T-helper 1 cell treated with Interleukin-12 subunit alpha and Interleukin-12 subunit beta and Interleukin-4 antibody, amounts not matched to agents 30 ng/mL and 1 ng/mL, for 36 hours (primary cell): ENCODE results near the gene MISP. TPM values are rescaled to one million over a fixed set of nuclear protein-coding genes. Genes with fewer than 3 reads are reported as not detected.

Source experiments
- intact Hi-C: fragments of 100-400 bp; cut with micrococcal nuclease; formaldehyde crosslinking; loops from one replicate; pipeline ENCODE4 v1.15.1; 2024
- total RNA-seq: library from RNA; stranded (reverse); gene quantifications from 2 replicates; pipeline ENCODE4 v1.2.3, GENCODE V29; 2022

The MISP gene
- total RNA-seq, 1 donor from 2014 or later = not detected

GRCh38 chr19:746956-747355 is 4.0 kb upstream of the MISP start:
- intact Hi-C loops = no loop called here

DNA sequence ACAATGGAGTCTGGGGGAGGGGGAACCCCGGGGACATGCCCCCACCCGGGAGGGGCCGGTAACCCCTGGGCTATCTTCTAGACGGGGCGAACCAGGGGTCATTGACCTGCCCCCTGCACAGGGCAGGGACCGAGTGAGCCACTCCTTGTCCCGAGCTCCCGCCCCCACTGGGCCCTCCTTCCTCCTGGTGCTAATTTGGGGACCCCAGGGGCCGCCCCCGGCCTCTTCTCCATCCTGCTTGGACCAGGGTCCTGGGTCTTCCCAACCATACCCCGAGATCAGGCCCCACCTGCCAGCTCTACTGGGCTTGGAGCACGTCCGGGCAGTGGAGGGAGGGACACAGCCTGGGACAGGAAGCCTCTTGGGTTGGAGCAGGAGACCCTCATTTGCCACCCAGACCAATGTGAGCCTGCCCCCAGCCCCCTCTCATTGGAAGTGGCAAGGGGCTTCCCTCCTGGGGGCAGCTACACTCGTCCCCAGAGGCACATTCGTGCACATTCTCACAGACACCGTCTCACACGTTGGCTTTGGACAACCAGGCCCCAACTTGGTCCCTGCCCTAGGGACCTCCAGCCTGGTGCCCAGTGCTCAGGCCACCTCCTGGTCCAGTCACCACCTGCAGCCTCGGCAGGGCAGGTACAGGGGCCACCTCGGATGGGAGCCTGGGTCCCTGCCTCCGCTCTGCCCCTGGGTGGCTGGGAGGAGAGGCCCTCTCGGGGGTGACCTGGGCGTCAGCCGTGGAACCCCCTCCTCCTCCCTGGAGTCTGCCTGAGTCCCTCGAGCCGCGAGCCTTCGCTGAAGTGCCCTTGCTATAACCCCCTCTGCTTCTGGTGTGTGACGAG is 3.3 kb upstream of the MISP start:
- intact Hi-C loops = no loop called here

DNA sequence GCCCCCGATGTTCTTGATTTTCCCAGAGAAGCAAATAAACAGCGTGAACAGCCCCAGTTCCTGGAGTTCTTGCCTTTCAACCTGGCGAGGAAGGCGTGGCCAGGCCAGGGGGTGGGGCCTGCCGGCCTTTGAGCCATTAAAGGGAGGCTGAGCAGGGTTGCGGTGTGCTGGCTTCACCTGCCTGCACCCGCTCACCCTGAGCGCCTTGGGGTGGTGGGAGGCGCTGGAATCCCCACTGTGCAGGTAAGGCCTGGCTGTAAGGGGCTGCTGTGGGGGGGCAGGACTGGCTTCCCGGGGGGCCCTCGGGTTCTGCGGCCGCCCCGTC is 2.7 kb upstream of the MISP start:
- intact Hi-C loops = no loop called here

- intact Hi-C loops = no loop called here
Observed at GRCh38 chr19:749811-750210, 1.1 kb upstream of the MISP start.

DNA sequence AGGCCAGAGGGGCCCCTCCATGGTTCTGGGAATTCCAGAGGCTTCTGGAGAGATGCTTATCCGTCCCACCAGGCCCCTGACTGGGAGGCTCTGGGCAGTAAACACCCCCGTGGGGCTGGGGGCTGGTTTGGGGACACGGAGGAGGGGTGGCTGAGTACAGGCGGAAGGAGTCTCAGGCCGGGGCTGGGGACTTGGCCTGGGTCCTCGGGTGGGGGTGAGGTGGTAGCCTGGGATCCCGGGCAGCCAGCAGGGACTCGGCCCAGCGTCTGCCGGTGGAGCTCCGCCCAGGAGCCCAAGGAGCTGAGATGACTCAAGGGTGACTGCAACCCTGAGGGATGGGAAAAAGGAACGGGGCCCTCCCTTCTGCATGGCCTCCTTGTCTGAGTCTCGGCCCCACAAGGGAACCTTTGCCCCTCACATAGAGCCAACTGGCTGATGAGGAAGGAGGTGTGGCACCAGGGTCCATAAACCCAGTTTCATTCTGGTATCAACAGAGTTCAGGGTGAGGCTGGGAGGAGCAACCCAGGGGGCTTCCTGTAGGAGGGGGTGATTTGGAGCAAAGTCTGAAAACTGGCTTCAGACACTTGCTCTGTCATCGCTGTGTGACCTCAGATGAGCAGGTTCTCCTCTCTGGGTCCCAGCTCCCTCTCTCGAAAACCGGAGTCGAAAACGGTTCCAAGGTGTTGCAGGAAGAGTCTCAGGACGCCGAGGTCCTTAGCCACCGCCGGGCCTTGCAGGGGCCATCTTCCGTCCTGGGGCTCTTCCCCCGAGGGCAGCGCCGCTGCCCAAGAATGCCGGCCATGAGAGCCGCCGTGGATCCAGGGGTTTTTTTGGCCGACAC is 809 bp downstream of the MISP start:
- intact Hi-C loops = no loop called here

GRCh38 chr19:752652-753517 is 2.0 kb downstream of the MISP start:
- intact Hi-C loops = no loop called here

DNA sequence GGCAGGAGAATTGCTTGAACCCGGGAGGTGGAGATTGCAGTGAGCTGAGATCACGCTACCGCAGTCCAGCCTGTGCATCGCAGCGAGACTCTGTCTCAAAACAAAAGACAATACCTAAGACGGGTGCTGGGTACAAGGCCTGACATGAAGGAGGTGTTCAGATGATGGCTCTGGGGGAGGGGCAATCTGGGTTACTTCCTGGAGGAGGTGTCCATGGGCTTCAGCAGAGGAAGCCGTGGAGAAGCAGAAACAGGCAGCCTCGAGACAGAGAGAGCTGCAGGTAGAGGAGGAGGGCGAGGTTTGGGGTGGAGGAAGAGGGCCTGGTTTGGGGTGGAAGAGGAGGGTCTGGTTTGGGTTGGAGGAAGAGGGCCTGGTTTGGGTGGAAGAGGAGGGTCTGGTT is 3.6 kb downstream of the MISP start:
- intact Hi-C loops = no loop called here

DNA sequence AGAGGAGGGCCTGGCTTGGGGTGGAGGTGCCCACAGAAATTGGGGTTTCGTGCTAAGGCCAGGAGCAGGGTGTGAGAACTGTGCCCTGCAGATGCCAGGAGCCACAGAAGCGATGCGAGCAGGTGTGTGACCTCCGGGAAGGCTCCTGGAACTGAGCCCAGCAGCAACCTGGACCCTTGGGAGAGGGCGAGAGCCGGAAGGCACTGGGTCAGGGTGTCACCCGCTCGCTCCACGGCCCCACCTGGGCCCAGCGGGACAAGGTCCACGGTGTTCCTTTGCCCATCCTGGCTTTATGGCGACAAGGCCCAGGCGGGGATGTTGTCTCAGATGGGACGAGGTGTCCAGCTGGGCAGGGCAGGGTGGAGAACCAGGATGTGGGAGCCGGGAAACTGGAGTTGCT is 4.2 kb downstream of the MISP start:
- intact Hi-C loops = no loop called here

DNA sequence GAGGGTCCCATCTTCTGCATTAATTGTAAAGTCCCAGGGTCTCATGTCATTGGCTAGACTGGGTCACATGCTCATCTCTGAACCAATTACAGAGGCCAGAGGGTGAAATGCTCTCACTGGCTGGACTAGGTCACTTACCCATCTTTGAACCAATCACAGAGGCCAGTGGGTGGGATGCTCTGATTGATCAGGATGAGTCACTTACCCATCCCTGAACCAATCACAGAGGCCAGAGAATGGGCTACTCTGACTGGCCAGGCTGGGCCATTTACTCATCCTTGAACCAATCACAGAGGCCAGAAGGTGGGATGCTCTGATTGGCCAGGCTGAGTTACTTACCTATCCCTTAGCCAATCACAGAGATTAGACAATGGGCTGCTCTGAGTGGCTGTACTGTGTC is 5.3 kb downstream of the MISP start:
- intact Hi-C loops = no loop called here

DNA sequence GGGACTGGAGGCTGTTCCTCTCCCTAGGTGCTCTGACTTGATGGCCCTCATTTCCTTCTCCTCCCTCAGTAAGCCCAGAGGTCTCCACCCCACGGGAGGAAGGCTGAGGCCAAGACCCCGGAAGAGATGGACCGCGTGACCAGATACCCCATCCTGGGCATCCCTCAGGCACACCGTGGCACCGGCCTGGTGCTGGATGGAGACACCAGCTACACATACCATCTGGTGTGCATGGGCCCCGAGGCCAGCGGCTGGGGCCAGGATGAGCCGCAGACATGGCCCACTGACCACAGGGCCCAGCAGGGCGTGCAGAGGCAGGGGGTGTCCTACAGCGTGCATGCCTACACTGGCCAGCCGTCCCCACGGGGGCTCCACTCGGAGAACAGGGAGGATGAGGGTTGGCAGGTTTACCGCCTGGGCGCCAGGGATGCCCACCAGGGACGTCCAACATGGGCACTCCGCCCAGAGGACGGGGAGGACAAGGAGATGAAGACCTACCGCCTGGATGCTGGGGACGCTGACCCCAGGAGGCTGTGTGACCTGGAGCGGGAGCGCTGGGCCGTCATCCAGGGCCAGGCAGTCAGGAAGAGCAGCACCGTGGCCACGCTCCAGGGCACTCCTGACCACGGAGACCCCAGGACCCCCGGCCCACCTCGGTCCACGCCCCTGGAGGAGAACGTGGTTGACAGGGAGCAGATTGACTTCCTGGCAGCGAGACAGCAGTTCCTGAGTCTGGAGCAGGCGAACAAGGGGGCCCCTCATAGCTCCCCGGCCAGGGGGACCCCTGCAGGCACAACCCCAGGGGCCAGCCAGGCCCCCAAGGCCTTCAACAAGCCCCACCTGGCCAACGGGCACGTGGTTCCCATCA is 6.1 kb downstream of the MISP start:
- intact Hi-C loops = no loop called here

DNA sequence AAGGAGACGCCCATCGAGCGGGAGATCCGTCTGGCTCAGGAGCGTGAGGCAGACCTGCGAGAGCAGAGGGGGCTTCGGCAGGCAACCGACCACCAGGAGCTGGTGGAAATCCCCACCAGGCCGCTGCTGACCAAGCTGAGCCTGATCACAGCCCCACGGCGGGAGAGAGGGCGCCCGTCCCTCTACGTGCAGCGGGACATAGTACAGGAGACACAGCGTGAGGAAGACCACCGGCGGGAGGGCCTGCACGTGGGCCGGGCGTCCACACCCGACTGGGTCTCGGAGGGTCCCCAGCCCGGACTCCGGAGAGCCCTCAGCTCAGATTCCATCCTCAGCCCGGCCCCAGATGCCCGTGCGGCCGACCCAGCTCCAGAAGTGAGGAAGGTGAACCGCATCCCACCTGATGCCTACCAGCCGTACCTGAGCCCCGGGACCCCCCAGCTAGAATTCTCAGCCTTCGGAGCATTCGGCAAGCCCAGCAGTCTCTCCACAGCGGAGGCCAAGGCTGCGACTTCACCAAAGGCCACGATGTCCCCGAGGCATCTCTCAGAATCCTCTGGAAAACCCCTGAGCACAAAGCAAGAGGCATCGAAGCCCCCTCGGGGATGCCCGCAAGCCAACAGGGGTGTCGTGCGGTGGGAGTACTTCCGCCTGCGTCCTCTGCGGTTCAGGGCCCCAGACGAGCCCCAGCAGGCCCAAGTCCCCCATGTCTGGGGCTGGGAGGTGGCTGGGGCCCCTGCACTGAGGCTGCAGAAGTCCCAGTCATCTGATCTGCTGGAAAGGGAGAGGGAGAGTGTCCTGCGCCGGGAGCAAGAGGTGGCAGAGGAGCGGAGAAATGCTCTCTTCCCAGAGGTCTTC is 7.1 kb downstream of the MISP start:
- intact Hi-C loops = no loop called here

DNA sequence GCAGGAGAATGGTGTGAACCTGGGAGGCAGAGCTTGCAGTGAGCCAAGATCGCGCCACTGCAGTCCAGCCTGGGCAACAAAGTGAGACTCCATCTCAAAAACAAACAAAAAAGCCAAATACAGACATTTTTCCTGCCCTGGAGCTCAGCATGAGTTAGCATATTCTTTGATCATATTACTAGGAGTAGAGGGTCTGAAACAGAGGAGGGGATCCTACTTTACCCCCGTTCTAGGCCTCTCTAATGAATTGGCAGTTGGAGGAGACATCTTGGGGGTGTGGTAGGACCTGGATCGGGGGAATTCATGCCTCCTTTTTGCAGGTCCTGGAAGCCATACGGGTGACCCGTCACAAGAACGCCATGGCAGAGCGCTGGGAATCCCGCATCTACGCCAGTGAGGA is 12.3 kb downstream of the MISP start:
- intact Hi-C loops = no loop called here

DNA sequence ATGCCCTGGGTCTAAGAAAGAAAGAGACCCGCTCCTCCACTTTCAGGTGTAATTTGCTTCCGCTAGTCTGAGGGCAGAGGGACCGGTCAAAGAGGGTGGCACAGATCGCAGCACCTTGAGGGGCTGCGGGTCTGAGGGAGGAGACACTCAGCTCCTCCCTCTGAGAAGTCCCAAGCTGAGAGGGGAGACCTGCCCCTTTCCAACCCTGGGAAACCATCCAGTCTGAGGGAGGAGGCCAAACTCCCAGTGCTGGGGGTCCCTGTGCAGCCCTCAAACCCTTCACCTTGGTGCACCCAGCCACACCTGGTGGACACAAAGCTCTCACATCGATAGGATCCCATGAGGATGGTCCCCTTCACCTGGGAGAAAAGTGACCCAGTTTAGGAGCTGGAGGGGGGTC is 13.0 kb downstream of the MISP start:
- intact Hi-C loops = no loop called here

GRCh38 chr19:764301-764700 is 13.4 kb downstream of the MISP start:
- intact Hi-C loops = no loop called here

- intact Hi-C loops = no loop called here
Observed at GRCh38 chr19:765179-765738, 14.3 kb downstream of the MISP start.

GRCh38 chr19:768424-768823 is 17.5 kb downstream of the MISP start:
- intact Hi-C loops = no loop called here

- intact Hi-C loops = loop anchor here (1.0 to 5.0 kb wide), 4 partner anchors 93 to 232 kb away; partner anchors contain the start of gene WDR18
Observed at GRCh38 chr19:769616-770015, 18.7 kb downstream of the MISP start.

DNA sequence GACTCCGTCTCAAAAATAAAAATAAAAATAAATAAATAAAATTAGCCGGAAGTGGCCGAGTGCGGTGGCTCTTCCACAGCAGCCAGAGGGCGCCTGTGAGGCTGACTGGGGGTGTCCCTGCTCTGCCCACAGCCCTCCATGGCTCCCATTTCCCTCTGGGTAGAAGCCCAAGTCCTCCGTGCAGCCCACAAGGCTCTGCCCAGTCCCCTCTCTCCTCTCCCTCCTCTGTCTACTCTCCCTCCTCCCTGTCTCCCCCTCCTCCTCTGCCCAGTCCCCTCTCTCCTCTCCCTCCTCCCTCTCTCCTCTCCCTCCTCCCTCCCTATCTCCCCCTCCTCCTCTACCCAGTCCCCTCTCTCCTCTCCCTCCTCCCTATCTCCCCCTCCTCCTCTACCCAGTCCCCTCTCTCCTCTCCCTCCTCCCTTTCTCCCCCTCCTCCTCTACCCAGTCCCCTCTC is 20.4 kb downstream of the MISP start:
- intact Hi-C loops = loop anchor here (2.0 to 5.0 kb wide), 2 partner anchors 91 to 211 kb away; partner anchors contain the start of gene WDR18

DNA sequence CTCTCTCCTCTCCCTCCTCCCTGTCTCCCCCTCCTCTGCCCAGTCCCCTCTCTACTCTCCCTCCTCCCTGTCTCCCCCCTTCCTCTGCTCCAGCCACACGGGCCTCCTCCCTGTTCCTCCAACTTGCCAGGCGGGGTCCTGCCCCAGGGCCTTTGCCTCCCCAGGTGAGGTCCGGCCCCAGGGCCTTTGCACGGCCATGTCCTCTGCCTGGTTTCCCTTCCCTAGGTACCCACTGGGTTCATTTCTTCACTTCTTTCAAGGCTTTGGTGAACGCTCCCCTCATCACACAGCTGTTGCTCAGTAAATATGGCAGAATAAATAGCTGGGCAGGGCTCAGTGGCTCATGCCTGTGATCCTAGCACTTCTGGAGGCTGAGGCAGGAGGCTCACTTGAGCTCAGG is 21.2 kb downstream of the MISP start:
- intact Hi-C loops = loop anchor here (5.0 kb wide), 1 partner anchor 210 kb away; the partner anchor contains the start of gene WDR18
